Measurements from ENCODE around the gene LRBA.
"Not testable (repeated sequence)": the region's sequence is repeated elsewhere in the genome, so short reads cannot be mapped to it uniquely, and the experiment has no call there.

The LRBA gene

GRCh38 chr4:150971901-150972300 is 43.2 kb downstream of the LRBA start:
- no peak for DNase-seq

- DNase-seq = no peak
These were observed 44.4 kb downstream of the LRBA start for GRCh38 chr4:150970685-150971151.

- DNase-seq = no peak
These were observed 50.3 kb downstream of the LRBA start for GRCh38 chr4:150964754-150965153.

- DNase-seq = not testable (repeated sequence)
These were observed 51.3 kb downstream of the LRBA start for GRCh38 chr4:150963602-150964345.

GRCh38 chr4:150962245-150962644 is 52.8 kb downstream of the LRBA start:
- no peak for DNase-seq

GRCh38 chr4:150961566-150961965 is 53.5 kb downstream of the LRBA start:
- no peak for DNase-seq

- no peak for DNase-seq
These were observed 54.3 kb downstream of the LRBA start for GRCh38 chr4:150960818-150961217.

- DNase-seq = no peak
These were observed 55.0 kb downstream of the LRBA start for GRCh38 chr4:150960079-150960478.

- DNase-seq = not testable (repeated sequence)
These were observed 57.1 kb downstream of the LRBA start for GRCh38 chr4:150957981-150958380.

GRCh38 chr4:150957095-150957494 is 58.0 kb downstream of the LRBA start:
- not testable (repeated sequence) for DNase-seq

GRCh38 chr4:150953916-150954315 is 61.2 kb downstream of the LRBA start:
- not testable (repeated sequence) for DNase-seq

- DNase-seq = no peak
These were observed 62.8 kb downstream of the LRBA start for GRCh38 chr4:150952167-150952845.

GRCh38 chr4:150950657-150951288 is 64.3 kb downstream of the LRBA start:
- DNase-seq = no peak

GRCh38 chr4:150949943-150950342 is 65.1 kb downstream of the LRBA start:
- no peak for DNase-seq

- no peak for DNase-seq
These were observed 65.7 kb downstream of the LRBA start for GRCh38 chr4:150949342-150949741.

- DNase-seq = no peak
These were observed 66.4 kb downstream of the LRBA start for GRCh38 chr4:150948710-150949109.

GRCh38 chr4:150948074-150948473 is 67.0 kb downstream of the LRBA start:
- DNase-seq = no peak

- no peak for DNase-seq
These were observed 70.4 kb downstream of the LRBA start for GRCh38 chr4:150944660-150945059.

GRCh38 chr4:150943818-150944217 is 71.3 kb downstream of the LRBA start:
- no peak for DNase-seq

- no peak for DNase-seq
These were observed 72.0 kb downstream of the LRBA start for GRCh38 chr4:150943126-150943525.

- DNase-seq = no peak
These were observed 72.5 kb downstream of the LRBA start for GRCh38 chr4:150942539-150942938.

GRCh38 chr4:150940123-150940522 is 75.0 kb downstream of the LRBA start:
- DNase-seq = no peak

- DNase-seq = no peak
These were observed 75.6 kb downstream of the LRBA start for GRCh38 chr4:150939530-150939929.
